Measurements from ENCODE around the gene FNIP2.
A peak's percentile ranks its signal among the peaks of the same experiment; 100 is the strongest.

- TF ChIP-seq CTCF (IDR thresholded peaks at IDR 0.05) (0 out of 2 replicates have a peak, but pooled peaks have one; percentile 9), ZFX (IDR thresholded peaks at IDR 0.05; ENCODE audit: borderline replicate concordance) (no peak)
Measured at GRCh38 chr4:158769175-158769921, 522 bp downstream of the FNIP2 start.
